Measurements from ENCODE around the gene FOXM1.
A peak's percentile ranks its signal among the peaks of the same experiment; 100 is the strongest.

The FOXM1 gene

GRCh38 chr12:2857576-2857975 lies 19.4 kb downstream of the FOXM1 start:
- no peak overlapping the region for H3K4me2 ChIP-seq (ENCODE audit: insufficient read depth, low read length, poor library complexity, severe bottlenecking)
- no peak overlapping the region for H4K91ac ChIP-seq (ENCODE audit: low read depth, low read length, poor library complexity)
- H2BK5ac ChIP-seq (ENCODE audit: low read length): no peak overlapping the region
- H3K27ac ChIP-seq (replicated peaks; ENCODE audit: low read length): no peak overlapping the region
- H3K4me1 ChIP-seq (ENCODE audit: control insufficient read depth in 2 of 2, insufficient read depth in 1 of 2, low read depth in 1 of 2, low read length in 2 of 2): peaks cover 7 to 12% of the 10 kb centered on the region in 2 donors
- H2AFZ ChIP-seq (ENCODE audit: low read length): no peak overlapping the region
- no peak overlapping the region for H4K8ac ChIP-seq (ENCODE audit: low read depth, low read length)
- no peak overlapping the region for H3K14ac ChIP-seq (ENCODE audit: low read length)
- no peak overlapping the region for H3K23ac ChIP-seq (ENCODE audit: low read depth, low read length, poor library complexity)
- no peaks in the 10 kb centered on the region for H3K27me3 ChIP-seq (ENCODE audit: control insufficient read depth in 3 of 3, insufficient read depth in 3 of 3, low read depth in 1 of 3, low read length in 3 of 3)
- no peak overlapping the region for H3K4me3 ChIP-seq (ENCODE audit: low read length in 2 of 2)
- no peak overlapping the region for H2BK15ac ChIP-seq (ENCODE audit: low read length)
- no peak overlapping the region for H3K9ac ChIP-seq (ENCODE audit: low read depth, low read length, poor library complexity)
- H3K9me3 ChIP-seq (replicated peaks in 1 of 2; ENCODE audit: control insufficient read depth in 2 of 2, insufficient read depth in 1 of 2, low read depth in 1 of 2, low read length in 2 of 2): no peaks in the 10 kb centered on the region
- H3K79me1 ChIP-seq (ENCODE audit: low read depth, low read length): no peaks in the 10 kb centered on the region
- peaks cover 18 to 53% of the 10 kb centered on the region in 2 donors for H3K36me3 ChIP-seq (replicated peaks in 1 of 2; ENCODE audit: control insufficient read depth in 2 of 2, insufficient read depth in 2 of 2, low read length in 2 of 2)
- H3K4ac ChIP-seq (ENCODE audit: low read length): no peak overlapping the region
- H2AK5ac ChIP-seq (ENCODE audit: low read depth, low read length): no peak overlapping the region
- WGBS, 2 donors (ENCODE audit: extremely low coverage in 2 of 2, insufficient read length in 2 of 2, insufficient replicate concordance in 1 of 2): no CpG with 5 or more reads among the region's 7 CpGs
- peak overlapping the region; percentile 46 for H3K18ac ChIP-seq (ENCODE audit: low read length)
- no peak for DNase-seq (ENCODE audit: low spot score)
- no peak overlapping the region for H2BK12ac ChIP-seq (ENCODE audit: low read length)
- H2BK120ac ChIP-seq (ENCODE audit: low read depth, low read length): no peak overlapping the region

GRCh38 chr12:2857021-2857431 lies 19.9 kb downstream of the FOXM1 start, which contains the start of gene TEX52:
Gene TEX52 (minus strand): TSS chr12:2857039. CDS start chr12:2857026, 13 bp downstream.
- Histone ChIP-seq H3K4ac (ENCODE audit: low read length) (no peak within 1 kb of the TSS), H2BK15ac (ENCODE audit: low read length) (no peak within 1 kb of the TSS), H3K36me3 (replicated peaks in 1 of 2; ENCODE audit: control insufficient read depth in 2 of 2, insufficient read depth in 2 of 2, low read length in 2 of 2) (peaks cover 16 to 47% of the 10 kb centered on the region in 2 donors), H3K18ac (ENCODE audit: low read length) (peak within 1 kb of the TSS; percentile 70), H4K91ac (ENCODE audit: low read depth, low read length, poor library complexity) (no peak within 1 kb of the TSS), H2BK12ac (ENCODE audit: low read length) (no peak within 1 kb of the TSS), H2AFZ (ENCODE audit: low read length) (no peak within 1 kb of the TSS), H2BK5ac (ENCODE audit: low read length) (no peak within 1 kb of the TSS), H4K8ac (ENCODE audit: low read depth, low read length) (no peak within 1 kb of the TSS), H3K79me1 (ENCODE audit: low read depth, low read length) (no peaks in the 10 kb centered on the region), H2AK5ac (ENCODE audit: low read depth, low read length) (no peak within 1 kb of the TSS), H3K27me3 (ENCODE audit: control insufficient read depth in 3 of 3, insufficient read depth in 3 of 3, low read depth in 1 of 3, low read length in 3 of 3) (no peaks in the 10 kb centered on the region), H3K14ac (ENCODE audit: low read length) (no peak within 1 kb of the TSS), H3K23ac (ENCODE audit: low read depth, low read length, poor library complexity) (no peak within 1 kb of the TSS), H3K9me3 (replicated peaks in 1 of 2; ENCODE audit: control insufficient read depth in 2 of 2, insufficient read depth in 1 of 2, low read depth in 1 of 2, low read length in 2 of 2) (no peaks in the 10 kb centered on the region), H3K9ac (ENCODE audit: low read depth, low read length, poor library complexity) (no peak within 1 kb of the TSS), H3K27ac (replicated peaks; ENCODE audit: low read length) (peak within 1 kb of the TSS; percentile 37), H2BK120ac (ENCODE audit: low read depth, low read length) (no peak within 1 kb of the TSS), H3K4me2 (ENCODE audit: insufficient read depth, low read length, poor library complexity, severe bottlenecking) (no peak within 1 kb of the TSS), H3K4me3 (ENCODE audit: low read length in 2 of 2) (no peak within 1 kb of the TSS), H3K4me1 (ENCODE audit: control insufficient read depth in 2 of 2, insufficient read depth in 1 of 2, low read depth in 1 of 2, low read length in 2 of 2) (peaks cover 7 to 12% of the 10 kb centered on the region in 2 donors)
- no peak for DNase-seq (ENCODE audit: low spot score)
- WGBS, 2 donors (ENCODE audit: extremely low coverage in 2 of 2, insufficient read length in 2 of 2, insufficient replicate concordance in 1 of 2): no CpG with 5 or more reads among the region's 3 CpGs

- H3K4me3 ChIP-seq (ENCODE audit: low read length in 2 of 2): no peak overlapping the region
- no peak overlapping the region for H3K27ac ChIP-seq (replicated peaks; ENCODE audit: low read length)
- no peak overlapping the region for H2BK12ac ChIP-seq (ENCODE audit: low read length)
- no peak overlapping the region for H2BK5ac ChIP-seq (ENCODE audit: low read length)
- peaks cover 14 to 38% of the 10 kb centered on the region in 2 donors for H3K36me3 ChIP-seq (replicated peaks in 1 of 2; ENCODE audit: control insufficient read depth in 2 of 2, insufficient read depth in 2 of 2, low read length in 2 of 2)
- no peaks in the 10 kb centered on the region for H3K9me3 ChIP-seq (replicated peaks in 1 of 2; ENCODE audit: control insufficient read depth in 2 of 2, insufficient read depth in 1 of 2, low read depth in 1 of 2, low read length in 2 of 2)
- no peak overlapping the region for H3K4ac ChIP-seq (ENCODE audit: low read length)
- peaks cover 7 to 12% of the 10 kb centered on the region in 2 donors for H3K4me1 ChIP-seq (ENCODE audit: control insufficient read depth in 2 of 2, insufficient read depth in 1 of 2, low read depth in 1 of 2, low read length in 2 of 2)
- H3K18ac ChIP-seq (ENCODE audit: low read length): no peak overlapping the region
- no peak overlapping the region for H3K9ac ChIP-seq (ENCODE audit: low read depth, low read length, poor library complexity)
- H3K79me1 ChIP-seq (ENCODE audit: low read depth, low read length): no peaks in the 10 kb centered on the region
- H4K91ac ChIP-seq (ENCODE audit: low read depth, low read length, poor library complexity): no peak overlapping the region
- no CpG with 5 or more reads among the region's 3 CpGs for WGBS, 2 donors (ENCODE audit: extremely low coverage in 2 of 2, insufficient read length in 2 of 2, insufficient replicate concordance in 1 of 2)
- H2BK120ac ChIP-seq (ENCODE audit: low read depth, low read length): no peak overlapping the region
- H2AFZ ChIP-seq (ENCODE audit: low read length): no peak overlapping the region
- H3K4me2 ChIP-seq (ENCODE audit: insufficient read depth, low read length, poor library complexity, severe bottlenecking): no peak overlapping the region
- no peak overlapping the region for H3K14ac ChIP-seq (ENCODE audit: low read length)
- no peak overlapping the region for H3K23ac ChIP-seq (ENCODE audit: low read depth, low read length, poor library complexity)
- DNase-seq (ENCODE audit: low spot score): no peak
- no peak overlapping the region for H4K8ac ChIP-seq (ENCODE audit: low read depth, low read length)
- H3K27me3 ChIP-seq (ENCODE audit: control insufficient read depth in 3 of 3, insufficient read depth in 3 of 3, low read depth in 1 of 3, low read length in 3 of 3): no peaks in the 10 kb centered on the region
- H2BK15ac ChIP-seq (ENCODE audit: low read length): no peak overlapping the region
- H2AK5ac ChIP-seq (ENCODE audit: low read depth, low read length): no peak overlapping the region
Observed at GRCh38 chr12:2856051-2856450, 20.9 kb downstream of the FOXM1 start.

- Histone ChIP-seq H2AFZ (ENCODE audit: low read length) (no peak overlapping the region), H2AK5ac (ENCODE audit: low read depth, low read length) (no peak overlapping the region), H3K9ac (ENCODE audit: low read depth, low read length, poor library complexity) (no peak overlapping the region), H3K4me1 (ENCODE audit: control insufficient read depth in 2 of 2, insufficient read depth in 1 of 2, low read depth in 1 of 2, low read length in 2 of 2) (peaks cover 7 to 12% of the 10 kb centered on the region in 2 donors), H2BK12ac (ENCODE audit: low read length) (no peak overlapping the region), H2BK15ac (ENCODE audit: low read length) (no peak overlapping the region), H3K18ac (ENCODE audit: low read length) (no peak overlapping the region), H3K14ac (ENCODE audit: low read length) (no peak overlapping the region), H3K4ac (ENCODE audit: low read length) (no peak overlapping the region), H2BK5ac (ENCODE audit: low read length) (no peak overlapping the region), H3K4me3 (ENCODE audit: low read length in 2 of 2) (no peak overlapping the region), H4K91ac (ENCODE audit: low read depth, low read length, poor library complexity) (no peak overlapping the region), H2BK120ac (ENCODE audit: low read depth, low read length) (no peak overlapping the region), H3K27ac (replicated peaks; ENCODE audit: low read length) (no peak overlapping the region), H3K23ac (ENCODE audit: low read depth, low read length, poor library complexity) (no peak overlapping the region), H3K9me3 (replicated peaks in 1 of 2; ENCODE audit: control insufficient read depth in 2 of 2, insufficient read depth in 1 of 2, low read depth in 1 of 2, low read length in 2 of 2) (no peaks in the 10 kb centered on the region), H3K27me3 (ENCODE audit: control insufficient read depth in 3 of 3, insufficient read depth in 3 of 3, low read depth in 1 of 3, low read length in 3 of 3) (no peaks in the 10 kb centered on the region), H3K4me2 (ENCODE audit: insufficient read depth, low read length, poor library complexity, severe bottlenecking) (no peak overlapping the region), H3K79me1 (ENCODE audit: low read depth, low read length) (no peaks in the 10 kb centered on the region), H4K8ac (ENCODE audit: low read depth, low read length) (no peak overlapping the region), H3K36me3 (replicated peaks in 1 of 2; ENCODE audit: control insufficient read depth in 2 of 2, insufficient read depth in 2 of 2, low read length in 2 of 2) (peaks cover 14 to 35% of the 10 kb centered on the region in 2 donors)
- no peak for DNase-seq (ENCODE audit: low spot score)
- WGBS, 2 donors (ENCODE audit: extremely low coverage in 2 of 2, insufficient read length in 2 of 2, insufficient replicate concordance in 1 of 2): no CpG with 5 or more reads among the region's 7 CpGs
Observed at GRCh38 chr12:2855546-2855945, 21.4 kb downstream of the FOXM1 start.

Data from neuronal stem cell (in vitro differentiated cells).